Peyer's patch (tissue), 4 donors: Measurements from ENCODE around the gene RGS12. TPM values are rescaled to one million over a fixed set of nuclear protein-coding genes. Genes with fewer than 3 reads are reported as not detected.

ENCODE experiments used
- DNase-seq, 3 donors: peaks; one replicate each; pipeline ENCODE4 v3.0.0-alpha.2; 2017 to 2019
- H3K27ac ChIP-seq, 4 donors: fragments of 200-600 bp; sonication (generic); one replicate each; pipeline ENCODE4 v1.5.1; 2016 to 2019
- H3K27me3 ChIP-seq, 2 donors: fragments of 200-600 bp; sonication (generic); one replicate each; pipeline ENCODE4 v1.5.1; 2019
- H3K36me3 ChIP-seq, 3 donors: fragments of 200-600 bp; sonication (generic); one replicate each; pipeline ENCODE4 v1.5.1; 2016 to 2019
- H3K4me1 ChIP-seq, 4 donors: fragments of 200-600 bp; sonication (generic); one replicate each; pipeline ENCODE4 v1.5.1; 2016 to 2019
- H3K4me3 ChIP-seq, 4 donors: fragments of 200-600 bp; sonication (generic); 1 replicate in 3 of 4; 2 replicates in 1 of 4; pipeline ENCODE4 v1.5.1; 2016 to 2019; ENCODE audit warnings: mild to moderate bottlenecking in 1 of 4
- H3K9me3 ChIP-seq, 4 donors: fragments of 200-600 bp; sonication (generic); one replicate each; pipeline ENCODE4 v1.5.1; 2016 to 2019; ENCODE audit warnings: mild to moderate bottlenecking in 1 of 4
- CTCF ChIP-seq, 6 experiments: fragments of 450-650 bp in 4 of 6; fragments of 200-600 bp in 2 of 6; sonication (generic) in 1 of 6; IDR thresholded peaks; one replicate each; pipeline ENCODE4 v1.5.1; 2017 to 2019; ENCODE audit warnings: antibody characterized with exemption in 6 of 6, mild to moderate bottlenecking in 3 of 6, moderate library complexity in 1 of 6
- POLR2A ChIP-seq, 2 donors: fragments of 450-650 bp; IDR thresholded peaks; one replicate each; pipeline ENCODE4 v1.5.1; 2017; ENCODE audit warnings: antibody characterized with exemption in 2 of 2, mild to moderate bottlenecking in 2 of 2, moderate library complexity in 2 of 2
- total RNA-seq, 4 donors: library from RNA; depleted of rRNA; stranded (reverse); fragments of >200 nt; gene quantifications; one replicate each; pipeline ENCODE4 v1.1.0, GENCODE V29; 2016

The RGS12 gene
- total RNA-seq, 4 donors from 2014 or later: 24.3 to 36.5 (median 35.3) TPM

- H3K9me3 ChIP-seq: no peaks in the 10 kb centered on the region
- no peak overlapping the region for H3K27ac ChIP-seq
Measured at GRCh38 chr4:3301450-3302172, 8.8 kb downstream of the RGS12 start.

GRCh38 chr4:3302173-3302785 lies 9.5 kb downstream of the RGS12 start:
- H3K27ac ChIP-seq: peak overlapping the region in 1 of 4 donors; percentile 8
- TF ChIP-seq POLR2A (IDR thresholded peaks at IDR 0.05) (no peak), CTCF (IDR thresholded peaks at IDR 0.05) (no peak)
- H3K4me1 ChIP-seq: peaks cover 0 to 23% (median 15%) of the 10 kb centered on the region in 4 donors

More at GRCh38 chr4:3301450-3302172, 8.8 kb downstream of the RGS12 start:
- Histone ChIP-seq H3K4me3 (no peak overlapping the region), H3K36me3 (no peaks in the 10 kb centered on the region), H3K4me1 (peaks cover 0 to 23% (median 15%) of the 10 kb centered on the region in 4 donors), H3K27me3 (no peaks in the 10 kb centered on the region)
- TF ChIP-seq CTCF (IDR thresholded peaks at IDR 0.05) (no peak), POLR2A (IDR thresholded peaks at IDR 0.05) (no peak)
- no peak for DNase-seq

GRCh38 chr4:3302786-3303564 lies 10.2 kb downstream of the RGS12 start:
- Histone ChIP-seq H3K27ac (peak overlapping the region in 1 of 4 donors; percentile 8), H3K4me3 (no peak overlapping the region), H3K27me3 (no peaks in the 10 kb centered on the region), H3K36me3 (no peaks in the 10 kb centered on the region), H3K9me3 (no peaks in the 10 kb centered on the region), H3K4me1 (peaks cover 0 to 23% (median 15%) of the 10 kb centered on the region in 4 donors)
- TF ChIP-seq CTCF (IDR thresholded peaks at IDR 0.05) (no peak), POLR2A (IDR thresholded peaks at IDR 0.05) (no peak)
- DNase-seq: peak in 2 of 3 donors; percentile 25 to 43

More at GRCh38 chr4:3302173-3302785, 9.5 kb downstream of the RGS12 start:
- DNase-seq: peak; percentile 43 to 71 (median 67)
- no peaks in the 10 kb centered on the region for H3K9me3 ChIP-seq
- no peaks in the 10 kb centered on the region for H3K27me3 ChIP-seq
- no peaks in the 10 kb centered on the region for H3K36me3 ChIP-seq
- H3K4me3 ChIP-seq: no peak overlapping the region

GRCh38 chr4:3303565-3303824 lies 10.7 kb downstream of the RGS12 start:
- no peaks in the 10 kb centered on the region for H3K9me3 ChIP-seq
- peaks cover 0 to 23% (median 15%) of the 10 kb centered on the region in 4 donors for H3K4me1 ChIP-seq
- no peak overlapping the region for H3K27ac ChIP-seq
- H3K27me3 ChIP-seq: no peaks in the 10 kb centered on the region
- no peaks in the 10 kb centered on the region for H3K36me3 ChIP-seq
- peak in 1 of 3 donors; percentile 43 for DNase-seq
- H3K4me3 ChIP-seq: no peak overlapping the region
- no peak for TF ChIP-seq CTCF (IDR thresholded peaks at IDR 0.05)
- TF ChIP-seq POLR2A (IDR thresholded peaks at IDR 0.05): no peak

- H3K27ac ChIP-seq: no peak overlapping the region
- no peaks in the 10 kb centered on the region for H3K9me3 ChIP-seq
- no peaks in the 10 kb centered on the region for H3K27me3 ChIP-seq
- TF ChIP-seq CTCF (IDR thresholded peaks at IDR 0.05): no peak
- no peak for TF ChIP-seq POLR2A (IDR thresholded peaks at IDR 0.05)
- no peak overlapping the region for H3K4me3 ChIP-seq
- peaks cover 0 to 23% (median 15%) of the 10 kb centered on the region in 4 donors for H3K4me1 ChIP-seq
- no peaks in the 10 kb centered on the region for H3K36me3 ChIP-seq
- DNase-seq: peak in 1 of 3 donors; percentile 31
Measured at GRCh38 chr4:3303923-3304710, 11.3 kb downstream of the RGS12 start.
